ENCODE data around the gene MICAL3. TPM values are rescaled to one million over a fixed set of nuclear protein-coding genes. Genes with fewer than 3 reads are reported as not detected.

MICAL3 gene
- polyA plus RNA-seq, 1 of the 3 experiments (the other 2 are of a cell fraction), result 83.1 TPM

- TF ChIP-seq POLR2AphosphoS5 (IDR thresholded peaks at IDR 0.05; ENCODE audit: low read depth, low read length) (no peak), NFIC (IDR thresholded peaks at IDR 0.05; ENCODE audit: borderline replicate concordance) (no peak), YY1 (IDR thresholded peaks at IDR 0.05; ENCODE audit: low read depth) (no peak), FOSL2 (IDR thresholded peaks at IDR 0.05; ENCODE audit: borderline replicate concordance, low read depth) (no peak), RAD21 (IDR thresholded peaks at IDR 0.05; ENCODE audit: low read length) (no peak)
Observed at GRCh38 chr22:17864398-17865182, 159.8 kb downstream of the MICAL3 start (continued).

GRCh38 chr22:17862646-17863181, 161.6 kb downstream of the MICAL3 start:
- Histone ChIP-seq H3K79me2 (ENCODE audit: insufficient read depth) (no peaks in the 10 kb centered on the region), H3K27me3 (ENCODE audit: insufficient read depth) (no peaks in the 10 kb centered on the region), H3K36me3 (replicated peaks in 1 of 2; ENCODE audit: control insufficient read depth in 1 of 2, insufficient read depth in 2 of 2, low read length in 1 of 2) (peaks cover 11 to 82% of the 10 kb centered on the region in 2 experiments), H3K9me2 (no peaks in the 10 kb centered on the region), H3K9me3 (no peaks in the 10 kb centered on the region), H3F3A (replicated peaks; ENCODE audit: insufficient read depth) (no peaks in the 10 kb centered on the region), H3K4me3 (ENCODE audit: low read depth in 2 of 2, low read length in 1 of 2) (no peak overlapping the region), H3K9ac (no peak overlapping the region), H3K4me1 (ENCODE audit: control insufficient read depth in 1 of 2, insufficient read depth in 2 of 2, low read depth in 1 of 2, low read length in 1 of 2) (peaks cover 0 to 18% of the 10 kb centered on the region in 2 experiments; a peak in 1 of 4 replicates), H3K27ac (ENCODE audit: low read depth in 2 of 2, low read length in 1 of 2) (no peak overlapping the region), H4K20me1 (ENCODE audit: insufficient read depth) (no peaks in the 10 kb centered on the region), H2AFZ (ENCODE audit: low read depth) (no peak overlapping the region), H3K4me2 (no peak overlapping the region)
- ChIA-PET CTCF (interaction anchor here (1.1 to 1.9 kb wide), 2 partner anchors 29 to 32 kb away, joined by 3 to 9 read pairs; no protein-coding TSS in a partner anchor), POLR2A (no interaction called here)
- 96% methylated on average over 9 of the region's 9 CpGs for WGBS (ENCODE audit: low lambda C conversion rate)
- TF ChIP-seq MEF2A (IDR thresholded peaks at IDR 0.05; ENCODE audit: borderline replicate concordance, low read depth), result no peak
- TF ChIP-seq FOXM1 (IDR thresholded peaks at IDR 0.05; ENCODE audit: low read depth), result no peak
- TF ChIP-seq FOSL2 (IDR thresholded peaks at IDR 0.05; ENCODE audit: borderline replicate concordance, low read depth), result no peak
- no peak for TF ChIP-seq JUND (IDR thresholded peaks at IDR 0.05)
- TF ChIP-seq EZH2phosphoT487 (IDR thresholded peaks at IDR 0.05; ENCODE audit: borderline replicate concordance, low read depth), result no peak
- TF ChIP-seq RFX5 (IDR thresholded peaks at IDR 0.05; ENCODE audit: low read length), result no peak
- no peak for TF ChIP-seq GATA2 (CRISPR knock-in tag; IDR thresholded peaks at IDR 0.05)
- TF ChIP-seq USF2 (IDR thresholded peaks at IDR 0.05; ENCODE audit: borderline replicate concordance, low read depth, low read length), result no peak
- no peak for TF ChIP-seq NRF1 (IDR thresholded peaks at IDR 0.05; ENCODE audit: low read depth, low read length)
- no peak for TF ChIP-seq USF1 (IDR thresholded peaks at IDR 0.05; ENCODE audit: borderline replicate concordance, low read depth)
- no peak for TF ChIP-seq CTCF (IDR thresholded peaks at IDR 0.05)
- no peak for TF ChIP-seq REST (IDR thresholded peaks at IDR 0.05; ENCODE audit: low read depth, low read length)
- no peak for TF ChIP-seq FOXJ3 (CRISPR knock-in tag; IDR thresholded peaks at IDR 0.05)
- TF ChIP-seq CHD2 (IDR thresholded peaks at IDR 0.05; ENCODE audit: low read length, partially characterized antibody), result no peak
- no peak for TF ChIP-seq ELF1 (IDR thresholded peaks at IDR 0.05)
- no peak for DNase-seq
